ENCODE results near the gene PIGT.

The PIGT gene

DNA sequence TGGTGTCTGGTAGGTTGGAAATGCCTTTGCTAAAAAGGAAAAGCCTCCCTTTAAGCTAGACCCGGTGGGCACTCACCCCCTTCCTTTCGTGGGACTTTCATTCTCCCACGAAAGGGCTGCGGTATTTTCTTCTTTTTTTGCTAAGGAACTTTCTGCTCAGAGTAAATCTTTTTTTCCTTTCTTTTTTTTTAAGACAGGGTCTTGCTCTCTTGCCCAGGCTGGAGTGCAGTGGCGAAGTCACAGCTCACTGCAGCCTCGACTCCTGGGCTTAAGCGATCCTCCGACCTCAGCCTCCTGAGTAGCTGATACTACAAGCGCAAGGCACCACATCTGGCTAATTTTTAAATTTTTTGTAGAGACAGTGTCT, 41.9 kb upstream of the PIGT start (continued):
- TF ChIP-seq ZIC2 (tag by site-specific recombination; IDR thresholded peaks at IDR 0.05): no peak
- no peak for TF ChIP-seq ZNF239 (tag by site-specific recombination; IDR thresholded peaks at IDR 0.05)
- TF ChIP-seq ZNF426 (tag by site-specific recombination; IDR thresholded peaks at IDR 0.05): no peak
- TF ChIP-seq ZBTB20 (tag by site-specific recombination; IDR thresholded peaks at IDR 0.05): no peak
- no peak for TF ChIP-seq ZNF660 (tag by site-specific recombination; IDR thresholded peaks at IDR 0.05)

- ChIA-PET CTCF (interaction anchor here (0.7 to 5.4 kb wide), 14 partner anchors 10 to 396 kb away, joined by 3 to 95 read pairs (median 10); partner anchors contain the start of genes DBNDD2 and SYS1), POLR2A (interaction anchor here (1.7 kb wide), 1 partner anchor 41 kb away, joined by 3 read pairs; the partner anchor contains the start of gene PIGT)
- Histone ChIP-seq H3K27ac (ENCODE audit: extremely low read depth, low read depth, low read length) (no peak overlapping the region), H3K9me3 (ENCODE audit: control insufficient read depth, insufficient read depth, low read depth, low read length) (no peaks in the 10 kb centered on the region), H3K4me3 (ENCODE audit: low read depth, low read length) (no peak overlapping the region), H3K4me1 (ENCODE audit: control insufficient read depth, insufficient read depth, low read length) (no peaks in the 10 kb centered on the region), H3K36me3 (ENCODE audit: control insufficient read depth in 2 of 2, insufficient read depth in 1 of 2, low read length in 2 of 2) (peaks cover 0 to 4% of the 10 kb centered on the region in 2 experiments; a peak in 1 of 3 replicates)
- TF ChIP-seq WT1 (tag by site-specific recombination; IDR thresholded peaks at IDR 0.05): no peak
- no peak for TF ChIP-seq ZNF157 (tag by site-specific recombination; IDR thresholded peaks at IDR 0.05)
- no peak for TF ChIP-seq HOXC10 (CRISPR knock-in tag; IDR thresholded peaks at IDR 0.05)
- TF ChIP-seq, protein P1, sequence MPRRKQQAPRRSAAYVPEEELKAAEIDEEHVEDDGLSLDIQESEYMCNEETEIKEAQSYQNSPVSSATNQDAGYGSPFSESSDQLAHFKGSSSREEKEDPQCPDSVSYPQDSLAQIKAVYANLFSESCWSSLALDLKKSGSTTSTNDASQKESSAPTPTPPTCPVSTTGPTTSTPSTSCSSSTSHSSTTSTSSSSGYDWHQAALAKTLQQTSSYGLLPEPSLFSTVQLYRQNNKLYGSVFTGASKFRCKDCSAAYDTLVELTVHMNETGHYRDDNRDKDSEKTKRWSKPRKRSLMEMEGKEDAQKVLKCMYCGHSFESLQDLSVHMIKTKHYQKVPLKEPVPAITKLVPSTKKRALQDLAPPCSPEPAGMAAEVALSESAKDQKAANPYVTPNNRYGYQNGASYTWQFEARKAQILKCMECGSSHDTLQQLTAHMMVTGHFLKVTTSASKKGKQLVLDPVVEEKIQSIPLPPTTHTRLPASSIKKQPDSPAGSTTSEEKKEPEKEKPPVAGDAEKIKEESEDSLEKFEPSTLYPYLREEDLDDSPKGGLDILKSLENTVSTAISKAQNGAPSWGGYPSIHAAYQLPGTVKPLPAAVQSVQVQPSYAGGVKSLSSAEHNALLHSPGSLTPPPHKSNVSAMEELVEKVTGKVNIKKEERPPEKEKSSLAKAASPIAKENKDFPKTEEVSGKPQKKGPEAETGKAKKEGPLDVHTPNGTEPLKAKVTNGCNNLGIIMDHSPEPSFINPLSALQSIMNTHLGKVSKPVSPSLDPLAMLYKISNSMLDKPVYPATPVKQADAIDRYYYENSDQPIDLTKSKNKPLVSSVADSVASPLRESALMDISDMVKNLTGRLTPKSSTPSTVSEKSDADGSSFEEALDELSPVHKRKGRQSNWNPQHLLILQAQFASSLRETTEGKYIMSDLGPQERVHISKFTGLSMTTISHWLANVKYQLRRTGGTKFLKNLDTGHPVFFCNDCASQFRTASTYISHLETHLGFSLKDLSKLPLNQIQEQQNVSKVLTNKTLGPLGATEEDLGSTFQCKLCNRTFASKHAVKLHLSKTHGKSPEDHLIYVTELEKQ (tag by site-specific recombination; IDR thresholded peaks at IDR 0.05; ENCODE audit: borderline replicate concordance): no peak
- no peak for TF ChIP-seq ZNF473 (tag by site-specific recombination; IDR thresholded peaks at IDR 0.05)
- TF ChIP-seq, protein P2, sequence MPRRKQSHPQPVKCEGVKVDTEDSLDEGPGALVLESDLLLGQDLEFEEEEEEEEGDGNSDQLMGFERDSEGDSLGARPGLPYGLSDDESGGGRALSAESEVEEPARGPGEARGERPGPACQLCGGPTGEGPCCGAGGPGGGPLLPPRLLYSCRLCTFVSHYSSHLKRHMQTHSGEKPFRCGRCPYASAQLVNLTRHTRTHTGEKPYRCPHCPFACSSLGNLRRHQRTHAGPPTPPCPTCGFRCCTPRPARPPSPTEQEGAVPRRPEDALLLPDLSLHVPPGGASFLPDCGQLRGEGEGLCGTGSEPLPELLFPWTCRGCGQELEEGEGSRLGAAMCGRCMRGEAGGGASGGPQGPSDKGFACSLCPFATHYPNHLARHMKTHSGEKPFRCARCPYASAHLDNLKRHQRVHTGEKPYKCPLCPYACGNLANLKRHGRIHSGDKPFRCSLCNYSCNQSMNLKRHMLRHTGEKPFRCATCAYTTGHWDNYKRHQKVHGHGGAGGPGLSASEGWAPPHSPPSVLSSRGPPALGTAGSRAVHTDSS (tag by site-specific recombination; IDR thresholded peaks at IDR 0.05): no peak
- no peak for TF ChIP-seq ZEB2 (tag by site-specific recombination; IDR thresholded peaks at IDR 0.05)
- TF ChIP-seq SETDB1 (IDR thresholded peaks at IDR 0.05; ENCODE audit: insufficient read length, low read length): no peak
- no peak for TF ChIP-seq SALL2 (tag by site-specific recombination; IDR thresholded peaks at IDR 0.05; ENCODE audit: borderline replicate concordance)
These were observed 41.0 kb upstream of the PIGT start for GRCh38 chr20:45374966-45375365.

DNA sequence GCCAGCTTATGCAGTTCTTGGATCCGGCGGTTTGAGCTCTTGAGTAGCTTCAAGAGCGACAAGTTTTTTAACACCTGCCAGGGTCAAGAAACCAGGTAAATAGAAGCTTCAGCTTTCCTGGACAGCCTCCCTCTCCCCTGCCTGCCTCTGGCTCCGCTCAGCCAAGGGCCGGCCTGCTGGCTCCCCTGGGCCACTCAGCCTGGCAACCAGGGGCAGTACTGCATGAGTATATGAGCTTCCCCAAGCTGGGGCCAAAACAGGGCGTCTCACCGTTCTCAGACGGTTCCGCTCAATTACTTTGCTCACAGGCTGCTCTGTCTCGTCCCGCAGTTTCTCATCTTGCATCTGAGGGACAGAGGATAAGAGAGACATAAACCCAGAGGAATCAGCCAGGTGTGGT, 38.7 kb upstream of the PIGT start:
- ChIA-PET CTCF (interaction anchor here (0.6 to 5.4 kb wide), 3 partner anchors 36 to 239 kb away, joined by 3 to 95 read pairs (median 3); no protein-coding TSS in a partner anchor), POLR2A (interaction anchor here (1.1 kb wide), 1 partner anchor 33 kb away, joined by 3 read pairs; no protein-coding TSS in a partner anchor)
- no peak overlapping the region for H3K27ac ChIP-seq (ENCODE audit: extremely low read depth, low read depth, low read length)
- no peaks in the 10 kb centered on the region for H3K4me1 ChIP-seq (ENCODE audit: control insufficient read depth, insufficient read depth, low read length)
- no peak overlapping the region for H3K4me3 ChIP-seq (ENCODE audit: low read depth, low read length)
- H3K9me3 ChIP-seq (ENCODE audit: control insufficient read depth, insufficient read depth, low read depth, low read length): no peaks in the 10 kb centered on the region
- H3K36me3 ChIP-seq (ENCODE audit: control insufficient read depth in 2 of 2, insufficient read depth in 1 of 2, low read length in 2 of 2): peaks cover 0 to 4% of the 10 kb centered on the region in 2 experiments; a peak in 1 of 3 replicates
- no peak for TF ChIP-seq ZFP3 (tag by site-specific recombination; IDR thresholded peaks at IDR 0.05; ENCODE audit: low read depth)
- TF ChIP-seq ZNF548 (tag by site-specific recombination; IDR thresholded peaks at IDR 0.05): no peak
- no peak for TF ChIP-seq ZNF776 (tag by site-specific recombination; IDR thresholded peaks at IDR 0.05; ENCODE audit: borderline replicate concordance)
- TF ChIP-seq ZNF37A (tag by site-specific recombination; IDR thresholded peaks at IDR 0.05): no peak
- TF ChIP-seq, protein P3, sequence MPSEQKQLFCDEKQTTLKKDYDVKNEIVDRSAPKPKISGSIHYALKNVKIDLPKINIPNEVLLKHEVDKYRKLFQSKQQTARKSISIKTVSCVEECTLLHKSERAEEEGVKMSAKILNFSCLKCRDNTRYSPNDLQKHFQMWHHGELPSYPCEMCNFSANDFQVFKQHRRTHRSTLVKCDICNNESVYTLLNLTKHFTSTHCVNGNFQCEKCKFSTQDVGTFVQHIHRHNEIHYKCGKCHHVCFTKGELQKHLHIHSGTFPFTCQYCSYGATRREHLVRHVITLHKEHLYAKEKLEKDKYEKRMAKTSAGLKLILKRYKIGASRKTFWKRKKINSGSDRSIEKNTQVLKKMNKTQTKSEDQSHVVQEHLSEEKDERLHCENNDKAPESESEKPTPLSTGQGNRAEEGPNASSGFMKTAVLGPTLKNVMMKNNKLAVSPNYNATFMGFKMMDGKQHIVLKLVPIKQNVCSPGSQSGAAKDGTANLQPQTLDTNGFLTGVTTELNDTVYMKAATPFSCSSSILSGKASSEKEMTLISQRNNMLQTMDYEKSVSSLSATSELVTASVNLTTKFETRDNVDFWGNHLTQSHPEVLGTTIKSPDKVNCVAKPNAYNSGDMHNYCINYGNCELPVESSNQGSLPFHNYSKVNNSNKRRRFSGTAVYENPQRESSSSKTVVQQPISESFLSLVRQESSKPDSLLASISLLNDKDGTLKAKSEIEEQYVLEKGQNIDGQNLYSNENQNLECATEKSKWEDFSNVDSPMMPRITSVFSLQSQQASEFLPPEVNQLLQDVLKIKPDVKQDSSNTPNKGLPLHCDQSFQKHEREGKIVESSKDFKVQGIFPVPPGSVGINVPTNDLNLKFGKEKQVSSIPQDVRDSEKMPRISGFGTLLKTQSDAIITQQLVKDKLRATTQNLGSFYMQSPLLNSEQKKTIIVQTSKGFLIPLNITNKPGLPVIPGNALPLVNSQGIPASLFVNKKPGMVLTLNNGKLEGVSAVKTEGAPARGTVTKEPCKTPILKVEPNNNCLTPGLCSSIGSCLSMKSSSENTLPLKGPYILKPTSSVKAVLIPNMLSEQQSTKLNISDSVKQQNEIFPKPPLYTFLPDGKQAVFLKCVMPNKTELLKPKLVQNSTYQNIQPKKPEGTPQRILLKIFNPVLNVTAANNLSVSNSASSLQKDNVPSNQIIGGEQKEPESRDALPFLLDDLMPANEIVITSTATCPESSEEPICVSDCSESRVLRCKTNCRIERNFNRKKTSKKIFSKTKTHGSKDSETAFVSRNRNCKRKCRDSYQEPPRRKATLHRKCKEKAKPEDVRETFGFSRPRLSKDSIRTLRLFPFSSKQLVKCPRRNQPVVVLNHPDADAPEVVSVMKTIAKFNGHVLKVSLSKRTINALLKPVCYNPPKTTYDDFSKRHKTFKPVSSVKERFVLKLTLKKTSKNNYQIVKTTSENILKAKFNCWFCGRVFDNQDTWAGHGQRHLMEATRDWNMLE (tag by site-specific recombination; conservative IDR thresholded peaks at IDR 0.05; ENCODE audit: low read depth): no peak
- no peak for TF ChIP-seq ZNF391 (tag by site-specific recombination; IDR thresholded peaks at IDR 0.05; ENCODE audit: borderline replicate concordance, low read depth)
- TF ChIP-seq ZNF174 (tag by site-specific recombination; IDR thresholded peaks at IDR 0.05): no peak
- TF ChIP-seq ZNF704 (tag by site-specific recombination; IDR thresholded peaks at IDR 0.05): no peak
- no peak for TF ChIP-seq ZBTB17 (tag by site-specific recombination; IDR thresholded peaks at IDR 0.05)
- no peak for TF ChIP-seq ZNF221 (tag by site-specific recombination; IDR thresholded peaks at IDR 0.05; ENCODE audit: borderline replicate concordance)

Measured in HEK293 (cell line).